ENCODE measurements around the gene OSBPL6. TPM values are rescaled to one million over a fixed set of nuclear protein-coding genes. Genes with fewer than 3 reads are reported as not detected.
"Not testable (repeated sequence)": the region's sequence is repeated elsewhere in the genome, so short reads cannot be mapped to it uniquely, and the experiment has no call there.

The OSBPL6 gene
- total RNA-seq, 1 donor from 2014 or later, result 3.6 TPM

DNA sequence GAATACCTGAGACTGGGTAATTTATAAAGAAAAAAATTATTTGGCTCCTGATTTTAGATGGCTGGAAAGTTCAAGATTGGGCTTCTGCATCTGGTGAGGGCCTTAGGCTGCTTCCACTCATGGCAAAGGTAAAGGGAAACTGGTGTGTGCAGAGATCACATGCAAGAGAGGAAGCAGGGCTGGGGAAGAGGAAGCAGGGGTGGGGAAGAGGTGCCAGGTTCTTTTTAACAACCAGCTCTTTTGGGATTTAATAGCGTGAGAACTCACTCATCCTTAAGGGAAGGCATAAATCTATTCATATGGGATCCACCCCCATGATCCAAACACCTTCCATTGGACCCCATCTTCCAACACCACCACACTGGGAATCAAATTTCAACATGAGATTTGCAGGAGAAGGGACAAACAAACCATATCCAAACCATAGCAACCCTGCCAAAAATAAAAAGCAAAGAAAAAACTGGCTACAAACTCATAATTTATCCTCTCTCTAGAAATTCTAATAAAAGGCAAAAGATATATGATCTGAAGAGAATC, 226.2 kb downstream of the OSBPL6 start:
- no peaks in the 10 kb centered on the region for H3K36me3 ChIP-seq (ENCODE audit: control insufficient read depth, insufficient read depth, low read length)
- TF ChIP-seq, protein P1, sequence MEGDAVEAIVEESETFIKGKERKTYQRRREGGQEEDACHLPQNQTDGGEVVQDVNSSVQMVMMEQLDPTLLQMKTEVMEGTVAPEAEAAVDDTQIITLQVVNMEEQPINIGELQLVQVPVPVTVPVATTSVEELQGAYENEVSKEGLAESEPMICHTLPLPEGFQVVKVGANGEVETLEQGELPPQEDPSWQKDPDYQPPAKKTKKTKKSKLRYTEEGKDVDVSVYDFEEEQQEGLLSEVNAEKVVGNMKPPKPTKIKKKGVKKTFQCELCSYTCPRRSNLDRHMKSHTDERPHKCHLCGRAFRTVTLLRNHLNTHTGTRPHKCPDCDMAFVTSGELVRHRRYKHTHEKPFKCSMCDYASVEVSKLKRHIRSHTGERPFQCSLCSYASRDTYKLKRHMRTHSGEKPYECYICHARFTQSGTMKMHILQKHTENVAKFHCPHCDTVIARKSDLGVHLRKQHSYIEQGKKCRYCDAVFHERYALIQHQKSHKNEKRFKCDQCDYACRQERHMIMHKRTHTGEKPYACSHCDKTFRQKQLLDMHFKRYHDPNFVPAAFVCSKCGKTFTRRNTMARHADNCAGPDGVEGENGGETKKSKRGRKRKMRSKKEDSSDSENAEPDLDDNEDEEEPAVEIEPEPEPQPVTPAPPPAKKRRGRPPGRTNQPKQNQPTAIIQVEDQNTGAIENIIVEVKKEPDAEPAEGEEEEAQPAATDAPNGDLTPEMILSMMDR (IDR thresholded peaks at IDR 0.05; ENCODE audit: insufficient read depth, low read length, poor library complexity, severe bottlenecking), result no peak
- no peak overlapping the region for H3K4me3 ChIP-seq (ENCODE audit: low read depth, low read length)
- DNase-seq (ENCODE audit: low read depth), result no peak
- no peaks in the 10 kb centered on the region for H3K27me3 ChIP-seq (ENCODE audit: control insufficient read depth, insufficient read depth, low read length)

- H3K4me3 ChIP-seq (ENCODE audit: low read depth, low read length), result no peak overlapping the region
- no peaks in the 10 kb centered on the region for H3K27me3 ChIP-seq (ENCODE audit: control insufficient read depth, insufficient read depth, low read length)
- TF ChIP-seq, protein P1 (IDR thresholded peaks at IDR 0.05; ENCODE audit: insufficient read depth, low read length, poor library complexity, severe bottlenecking), result no peak
- no peaks in the 10 kb centered on the region for H3K36me3 ChIP-seq (ENCODE audit: control insufficient read depth, insufficient read depth, low read length)
- DNase-seq (ENCODE audit: low read depth), result no peak
Measured at GRCh38 chr2:178422097-178422496, 227.8 kb downstream of the OSBPL6 start.

DNA sequence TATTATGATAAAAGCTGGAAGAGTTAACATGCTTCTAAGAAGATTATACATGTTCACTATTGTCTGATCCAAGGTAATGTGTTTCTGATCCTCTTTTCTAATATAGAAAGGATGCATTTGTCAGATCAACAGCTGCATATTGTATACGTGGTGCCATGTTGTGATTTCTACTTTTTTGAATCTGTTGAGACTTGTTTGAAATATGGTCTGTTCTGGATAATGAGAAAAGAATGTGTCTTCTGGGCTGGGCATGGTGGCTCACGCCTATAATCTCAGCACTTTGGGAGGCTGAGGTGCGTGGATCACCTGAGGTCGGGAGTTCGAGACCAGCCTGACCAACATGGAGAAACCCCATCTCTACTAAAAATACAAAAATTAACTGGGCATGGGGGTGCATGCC, 229.4 kb downstream of the OSBPL6 start:
- H3K4me3 ChIP-seq (ENCODE audit: low read depth, low read length); H3K36me3 ChIP-seq (ENCODE audit: control insufficient read depth, insufficient read depth, low read length); DNase-seq (ENCODE audit: low read depth): not testable (repeated sequence)

DNA sequence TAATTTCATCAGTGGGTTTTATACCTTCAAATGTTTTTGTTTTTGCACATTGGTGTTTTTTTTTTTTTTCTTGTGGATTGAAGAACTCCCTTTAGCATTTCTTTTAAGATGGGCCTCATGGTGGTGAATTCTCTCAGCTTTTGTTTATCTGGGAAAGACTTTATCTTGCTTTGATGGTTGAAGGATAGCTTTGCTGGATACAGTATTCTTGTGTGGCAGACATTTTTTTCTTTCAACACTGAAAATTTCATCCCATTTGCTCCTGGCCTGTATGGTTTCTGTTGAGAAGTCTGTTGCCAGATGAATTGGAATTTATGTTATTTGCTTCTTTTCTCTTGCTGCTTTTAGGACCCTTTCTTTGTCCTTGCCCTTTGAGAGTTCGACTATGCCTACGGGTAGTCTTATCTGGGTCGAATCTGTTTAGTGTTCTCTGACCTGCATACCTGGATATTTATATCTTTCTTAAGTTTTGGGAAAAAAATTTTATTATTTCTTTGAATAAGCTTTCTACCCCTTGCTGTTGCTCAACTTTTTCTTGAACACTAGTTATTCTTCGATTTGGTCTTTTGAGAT, 231.0 kb downstream of the OSBPL6 start:
- no peak overlapping the region for H3K4me3 ChIP-seq (ENCODE audit: low read depth, low read length)
- no peak for DNase-seq (ENCODE audit: low read depth)
- TF ChIP-seq, protein P1 (IDR thresholded peaks at IDR 0.05; ENCODE audit: insufficient read depth, low read length, poor library complexity, severe bottlenecking), result no peak
- H3K27me3 ChIP-seq (ENCODE audit: control insufficient read depth, insufficient read depth, low read length), result no peaks in the 10 kb centered on the region
- H3K36me3 ChIP-seq (ENCODE audit: control insufficient read depth, insufficient read depth, low read length), result no peaks in the 10 kb centered on the region

More for the DNA sequence above, 229.4 kb downstream of the OSBPL6 start:
- H3K27me3 ChIP-seq (ENCODE audit: control insufficient read depth, insufficient read depth, low read length), result not testable (repeated sequence)

- H3K4me3 ChIP-seq (ENCODE audit: low read depth, low read length), result no peak overlapping the region
- H3K27me3 ChIP-seq (ENCODE audit: control insufficient read depth, insufficient read depth, low read length), result no peaks in the 10 kb centered on the region
- DNase-seq (ENCODE audit: low read depth), result no peak
- TF ChIP-seq, protein P1 (IDR thresholded peaks at IDR 0.05; ENCODE audit: insufficient read depth, low read length, poor library complexity, severe bottlenecking), result no peak
- H3K36me3 ChIP-seq (ENCODE audit: control insufficient read depth, insufficient read depth, low read length), result no peaks in the 10 kb centered on the region
Measured at GRCh38 chr2:178426388-178426787, 232.1 kb downstream of the OSBPL6 start.

- TF ChIP-seq, protein P1 (IDR thresholded peaks at IDR 0.05; ENCODE audit: insufficient read depth, low read length, poor library complexity, severe bottlenecking), result no peak
- H3K27me3 ChIP-seq (ENCODE audit: control insufficient read depth, insufficient read depth, low read length), result no peaks in the 10 kb centered on the region
- no peak for DNase-seq (ENCODE audit: low read depth)
- no peaks in the 10 kb centered on the region for H3K36me3 ChIP-seq (ENCODE audit: control insufficient read depth, insufficient read depth, low read length)
- H3K4me3 ChIP-seq (ENCODE audit: low read depth, low read length), result no peak overlapping the region
Measured at GRCh38 chr2:178427458-178427857, 233.1 kb downstream of the OSBPL6 start.

All from kidney epithelial cell (primary cell).